Measurements from ENCODE around the gene C7.

Gene C7

DNA sequence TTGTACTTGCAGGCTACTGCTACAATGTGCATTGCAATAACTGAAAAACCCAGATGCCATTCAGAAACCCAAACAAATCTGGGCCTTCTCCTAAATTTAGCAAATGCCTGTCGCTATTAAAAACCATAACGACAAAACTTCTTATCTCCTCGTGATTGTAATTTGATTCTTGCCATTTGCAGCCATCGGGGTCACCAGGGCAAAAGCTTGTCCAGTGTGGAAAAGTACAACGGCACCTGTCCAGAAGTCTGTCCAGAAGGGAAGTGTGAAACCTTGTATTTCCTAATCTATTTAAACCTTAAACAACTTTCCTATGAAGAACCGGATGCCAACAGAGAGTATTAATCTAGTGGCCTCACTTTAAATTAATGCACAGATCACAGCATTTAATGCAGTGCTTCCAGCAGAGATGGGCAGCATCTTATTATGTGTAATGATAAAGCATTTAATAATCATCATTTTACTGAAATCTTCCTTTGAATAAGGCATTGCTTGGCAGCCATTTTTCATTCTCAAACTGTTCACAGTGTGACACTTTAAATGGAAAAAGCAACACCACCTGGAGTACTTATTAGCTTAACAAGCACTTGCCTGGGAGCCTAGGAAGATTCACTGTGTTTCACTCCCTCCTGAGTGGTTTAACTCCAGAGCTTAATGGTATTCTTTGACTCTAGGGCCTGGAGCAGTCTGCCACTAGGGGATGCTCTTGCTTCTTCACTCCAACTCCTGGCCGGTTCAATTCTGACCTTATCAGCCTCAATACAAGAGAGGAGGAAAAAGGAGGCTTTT, 4.9 kb upstream of the C7 start:
- DNase-seq (ENCODE audit: insufficient read length, low spot score) (peak; percentile 53), FAIRE-seq (peak; percentile 95)
- no peak for TF ChIP-seq POLR2A (IDR thresholded peaks at IDR 0.05; ENCODE audit: low read depth, low read length)

DNA sequence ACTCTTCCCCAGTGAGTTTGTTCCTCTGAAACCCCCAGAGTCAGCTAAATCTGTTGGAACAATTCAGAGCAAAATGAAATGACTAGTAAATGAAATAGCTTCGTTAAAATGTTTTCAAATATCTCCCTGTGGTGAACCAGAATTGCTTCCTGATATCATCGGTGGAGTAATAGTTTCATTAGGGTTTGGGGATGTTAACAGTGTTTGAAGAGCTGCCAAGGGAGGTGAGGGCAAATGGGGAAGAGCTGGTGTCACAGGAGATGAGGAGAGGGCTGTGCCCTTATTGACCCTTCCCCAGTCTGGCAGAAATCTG, 4.3 kb upstream of the C7 start:
- TF ChIP-seq POLR2A (IDR thresholded peaks at IDR 0.05; ENCODE audit: low read depth, low read length): no peak
- DNase-seq (ENCODE audit: insufficient read length, low spot score): no peak
- no peak for FAIRE-seq

DNA sequence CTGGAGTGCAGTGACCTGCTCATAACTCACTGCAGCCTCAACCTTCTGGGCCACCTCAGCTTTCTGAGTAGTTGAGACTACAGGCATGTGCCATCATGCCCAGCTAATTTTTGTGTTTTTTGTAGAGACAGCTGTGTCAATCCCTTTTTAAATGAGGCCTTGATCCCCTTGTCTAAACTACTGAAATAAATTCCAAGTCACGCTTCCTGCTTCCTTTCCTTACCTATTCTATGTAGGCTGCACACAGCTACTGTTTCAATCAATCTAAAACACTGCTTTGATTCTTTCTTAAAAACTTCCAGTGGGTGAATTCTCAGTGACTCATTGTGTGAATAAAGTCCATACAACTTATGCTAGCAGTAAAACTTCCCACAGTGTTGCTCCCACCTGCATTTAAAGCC, 2.9 kb upstream of the C7 start:
- no peak for DNase-seq (ENCODE audit: insufficient read length, low spot score)
- TF ChIP-seq POLR2A (IDR thresholded peaks at IDR 0.05; ENCODE audit: low read depth, low read length): no peak
- no peak for FAIRE-seq

DNA sequence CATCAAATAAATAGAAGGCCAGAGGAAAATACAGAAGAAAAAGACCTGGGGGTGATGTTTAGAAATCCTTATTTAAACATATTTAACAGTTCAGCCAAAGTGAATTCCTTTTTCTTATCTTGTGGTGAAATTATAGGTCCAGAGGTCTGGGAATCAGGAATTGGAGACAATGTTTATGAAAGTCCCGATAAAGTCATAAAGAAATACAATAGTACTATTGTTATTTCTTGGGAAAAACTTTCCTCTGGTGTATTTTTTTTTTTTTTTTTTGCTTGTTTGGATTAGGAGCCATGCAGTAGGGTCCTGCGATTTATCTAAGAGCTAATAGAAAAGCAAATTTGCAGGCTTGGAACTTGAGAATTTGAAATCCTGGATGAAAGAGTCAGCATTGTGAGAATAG, 426 bp downstream of the C7 start:
- no peak for TF ChIP-seq POLR2A (IDR thresholded peaks at IDR 0.05; ENCODE audit: low read depth, low read length)
- FAIRE-seq: no peak
- no peak for DNase-seq (ENCODE audit: insufficient read length, low spot score)

DNA sequence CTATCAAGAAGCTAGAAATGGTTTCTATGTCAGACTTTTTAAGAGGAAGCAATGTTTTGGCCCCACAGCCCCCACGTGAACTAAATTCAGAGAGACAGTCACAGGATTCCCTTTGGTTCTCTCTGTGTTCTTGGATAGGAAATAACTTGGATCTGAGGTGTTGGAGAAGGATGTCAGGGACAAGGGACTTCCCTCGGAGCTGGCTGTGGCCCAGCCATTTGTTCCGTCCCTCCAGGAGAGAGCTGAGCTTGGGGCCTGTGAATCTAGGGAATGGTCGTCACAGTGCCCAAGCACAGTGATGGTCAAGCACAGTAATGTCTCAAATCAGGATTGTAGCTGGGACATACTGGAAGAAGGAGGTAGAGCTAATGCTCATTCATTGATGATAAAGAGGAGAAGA, 2.0 kb downstream of the C7 start:
- no peak for TF ChIP-seq POLR2A (IDR thresholded peaks at IDR 0.05; ENCODE audit: low read depth, low read length)
- no peak for DNase-seq (ENCODE audit: insufficient read length, low spot score)
- no peak for FAIRE-seq

DNA sequence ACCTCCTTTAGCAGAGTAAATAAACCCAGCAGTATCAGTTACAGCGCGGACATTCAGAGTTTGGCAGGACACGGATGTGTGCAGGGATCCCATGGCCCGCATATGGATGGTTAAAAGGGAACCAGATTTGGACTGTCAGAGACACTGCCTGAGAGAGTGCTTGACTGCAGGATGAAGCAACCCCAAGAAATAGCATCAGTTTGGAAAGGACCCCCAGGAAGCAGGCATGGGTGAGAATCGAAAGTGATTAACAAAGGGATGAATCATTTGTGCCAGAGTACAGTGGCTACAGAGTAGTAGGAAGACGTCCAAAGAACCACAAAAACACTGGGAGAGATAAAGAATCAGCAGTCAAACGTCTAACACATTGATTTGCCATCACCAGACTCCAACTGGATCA, 5.5 kb downstream of the C7 start:
- TF ChIP-seq POLR2A (IDR thresholded peaks at IDR 0.05; ENCODE audit: low read depth, low read length): no peak
- no peak for DNase-seq (ENCODE audit: insufficient read length, low spot score)
- FAIRE-seq: peak; percentile 79

DNA sequence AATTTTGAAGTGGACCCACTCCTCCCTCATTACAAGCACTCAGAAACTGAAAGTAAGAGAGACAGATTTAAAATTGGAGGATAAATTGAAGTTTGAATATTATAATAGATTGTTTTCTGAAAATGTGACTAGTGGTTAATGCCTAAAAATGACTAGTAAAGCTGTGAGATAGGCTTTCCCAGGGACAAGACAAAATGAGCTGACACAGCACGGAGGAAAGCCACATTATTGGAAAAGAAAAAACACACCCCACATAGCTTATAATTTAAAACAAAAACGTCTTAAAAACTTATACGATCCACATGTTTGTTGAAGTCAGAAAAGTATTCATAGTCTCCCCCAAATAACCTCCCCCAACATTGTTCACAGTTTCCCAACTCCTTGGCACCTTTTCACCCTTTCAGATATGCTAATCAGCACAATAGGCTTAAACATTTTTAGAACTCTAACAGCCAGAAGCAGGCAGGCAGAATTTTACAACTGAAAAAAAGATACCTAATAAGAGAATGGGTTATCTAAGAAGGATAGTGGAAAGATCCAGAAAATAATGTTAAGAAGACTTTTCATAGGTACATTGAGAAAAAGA, 6.1 kb downstream of the C7 start:
- no peak for TF ChIP-seq POLR2A (IDR thresholded peaks at IDR 0.05; ENCODE audit: low read depth, low read length)
- DNase-seq (ENCODE audit: insufficient read length, low spot score) (no peak), FAIRE-seq (peak; percentile 6)

DNA sequence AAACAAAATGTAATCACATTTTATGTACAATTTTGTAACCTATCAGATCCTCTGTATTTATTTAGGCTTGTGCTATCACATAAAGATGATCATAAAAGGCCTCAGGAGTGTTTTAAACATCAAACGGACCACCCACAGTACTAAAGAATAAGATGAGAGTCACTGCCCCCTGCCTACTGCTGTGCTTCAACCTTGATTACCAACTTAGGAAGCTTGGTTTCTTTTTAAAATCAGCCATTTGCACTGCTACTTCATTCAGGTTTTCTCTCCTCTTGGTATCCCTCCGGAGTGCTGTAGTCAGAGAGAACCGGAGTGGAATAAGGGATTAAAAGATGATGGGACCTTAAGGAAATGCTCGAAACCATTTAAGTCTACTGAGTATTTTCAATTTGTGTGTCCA, 6.9 kb downstream of the C7 start:
- no peak for TF ChIP-seq POLR2A (IDR thresholded peaks at IDR 0.05; ENCODE audit: low read depth, low read length)
- DNase-seq (ENCODE audit: insufficient read length, low spot score): no peak
- FAIRE-seq: peak; percentile 27

DNA sequence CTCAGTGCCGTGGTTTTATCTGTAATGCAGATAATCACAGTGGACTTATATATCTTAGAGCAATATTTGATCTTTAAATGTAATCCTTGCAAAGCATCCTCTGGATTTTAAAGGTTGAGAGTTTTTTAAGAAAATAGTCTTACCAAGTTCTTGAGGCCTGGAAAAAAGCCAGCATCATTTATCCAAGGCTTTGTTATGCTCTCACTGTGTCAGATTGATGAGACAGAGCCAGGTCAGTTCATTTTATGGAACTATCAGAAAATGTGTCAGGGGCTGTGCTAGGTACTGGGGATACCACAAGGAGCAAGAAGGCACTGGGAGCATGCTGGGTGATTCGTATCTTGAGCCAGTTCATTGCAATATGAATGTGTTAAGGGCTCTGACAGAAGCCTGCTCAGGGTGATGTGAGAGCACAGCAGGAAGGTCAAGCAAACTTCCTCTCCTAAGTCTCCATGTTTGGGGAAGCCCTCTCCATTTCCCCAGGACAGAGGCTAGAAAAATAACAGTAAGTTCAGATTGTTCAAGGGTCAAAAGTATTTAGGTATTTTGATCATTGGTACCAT, 19.7 kb downstream of the C7 start:
- no peak for TF ChIP-seq POLR2A (IDR thresholded peaks at IDR 0.05; ENCODE audit: low read depth, low read length)
- no peak for DNase-seq (ENCODE audit: insufficient read length, low spot score)
- FAIRE-seq: no peak

DNA sequence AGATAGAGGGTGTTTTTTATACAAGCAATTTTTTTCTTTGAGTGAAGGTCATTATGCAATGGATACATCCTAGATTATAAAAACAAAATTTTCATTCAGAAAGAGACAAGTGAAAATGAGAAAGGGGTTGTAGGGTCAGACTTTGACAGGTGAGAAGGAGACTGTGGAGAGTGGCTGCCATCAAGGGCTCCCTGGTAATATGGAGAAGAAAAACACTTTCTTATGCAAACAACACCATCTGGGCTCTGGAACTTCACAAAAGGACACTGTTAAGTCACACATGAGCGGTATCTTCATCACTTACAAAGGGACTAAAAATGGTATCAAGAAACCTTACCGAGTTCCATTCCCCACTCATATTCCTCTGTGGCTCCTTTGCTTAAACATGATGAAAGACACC, 23.5 kb downstream of the C7 start:
- TF ChIP-seq POLR2A (IDR thresholded peaks at IDR 0.05; ENCODE audit: low read depth, low read length): no peak
- DNase-seq (ENCODE audit: insufficient read length, low spot score) (no peak), FAIRE-seq (no peak)

DNA sequence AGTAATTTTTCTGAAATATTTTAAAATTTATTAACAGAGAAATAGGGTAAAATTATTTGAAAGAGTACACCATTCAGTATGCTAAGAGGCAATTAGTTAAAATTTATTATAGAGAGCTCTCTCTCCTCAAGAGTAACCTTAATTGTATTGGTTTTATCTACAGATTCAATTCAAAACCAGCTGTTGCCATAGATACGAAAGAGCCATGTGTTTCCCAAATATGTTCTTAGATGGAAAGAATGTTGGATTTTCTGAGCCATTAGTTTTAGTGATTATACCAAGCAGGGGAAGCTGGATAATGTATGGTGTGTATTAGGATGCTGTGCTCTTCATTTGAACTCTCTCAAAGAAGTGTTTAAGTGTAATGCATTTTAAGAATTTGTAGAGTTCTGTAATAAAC, 27.8 kb downstream of the C7 start:
- no peak for TF ChIP-seq POLR2A (IDR thresholded peaks at IDR 0.05; ENCODE audit: low read depth, low read length)
- FAIRE-seq (no peak), DNase-seq (ENCODE audit: insufficient read length, low spot score) (no peak)

DNA sequence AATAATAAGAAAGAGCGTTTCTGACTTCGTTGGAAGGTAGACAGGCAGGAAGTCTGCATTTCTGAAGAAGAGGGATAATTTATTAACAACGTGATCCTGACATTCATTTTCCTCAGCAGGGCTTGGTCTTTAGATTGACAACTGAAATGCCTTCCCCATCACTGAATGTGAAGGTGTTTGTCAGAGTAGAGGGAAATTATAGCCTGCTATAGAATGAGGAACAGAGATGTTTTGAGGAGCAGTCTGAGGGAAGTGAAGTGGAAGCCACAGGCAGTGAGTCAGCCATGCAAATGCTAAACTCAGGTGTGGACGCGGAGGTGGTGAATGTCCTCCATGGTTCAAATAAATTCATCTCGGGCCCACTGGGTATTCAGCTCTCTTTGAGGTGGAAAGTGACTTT, 30.5 kb downstream of the C7 start:
- no peak for TF ChIP-seq POLR2A (IDR thresholded peaks at IDR 0.05; ENCODE audit: low read depth, low read length)
- FAIRE-seq (peak; percentile 45), DNase-seq (ENCODE audit: insufficient read length, low spot score) (no peak)

DNA sequence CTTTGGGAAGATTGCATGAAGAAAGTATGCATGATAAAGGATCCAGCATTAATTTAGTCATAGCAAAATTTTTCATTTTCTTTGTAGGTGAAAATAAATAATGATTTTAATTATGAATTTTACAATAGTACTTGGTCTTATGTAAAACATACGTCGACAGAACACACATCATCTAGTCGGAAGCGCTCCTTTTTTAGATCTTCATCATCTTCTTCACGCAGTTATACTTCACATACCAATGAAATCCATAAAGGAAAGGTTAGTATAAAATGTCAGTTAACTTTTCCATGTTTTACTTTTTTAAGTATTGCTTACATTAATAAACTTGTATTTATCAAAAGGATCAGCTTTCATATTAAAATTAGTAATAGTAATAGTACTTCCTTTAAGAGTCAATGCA, 35.8 kb downstream of the C7 start:
- FAIRE-seq (no peak), DNase-seq (ENCODE audit: insufficient read length, low spot score) (no peak)
- no peak for TF ChIP-seq POLR2A (IDR thresholded peaks at IDR 0.05; ENCODE audit: low read depth, low read length)

DNA sequence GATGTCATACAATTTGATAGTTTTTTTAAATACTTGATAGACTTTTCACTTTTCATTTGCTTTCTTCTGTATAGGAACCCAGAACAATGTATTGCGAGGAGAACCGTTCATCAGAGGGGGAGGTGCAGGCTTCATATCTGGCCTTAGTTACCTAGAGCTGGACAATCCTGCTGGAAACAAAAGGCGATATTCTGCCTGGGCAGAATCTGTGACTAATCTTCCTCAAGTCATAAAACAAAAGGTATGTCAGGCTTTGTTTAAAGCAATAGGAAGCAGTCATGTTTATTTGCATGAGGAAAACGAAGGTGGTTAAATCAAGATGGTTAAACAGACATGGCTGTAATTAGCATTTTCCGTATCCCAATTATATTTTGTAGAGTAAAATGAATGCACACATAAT, 46.0 kb downstream of the C7 start:
- TF ChIP-seq POLR2A (IDR thresholded peaks at IDR 0.05; ENCODE audit: low read depth, low read length): no peak
- no peak for DNase-seq (ENCODE audit: insufficient read length, low spot score)
- FAIRE-seq: no peak

DNA sequence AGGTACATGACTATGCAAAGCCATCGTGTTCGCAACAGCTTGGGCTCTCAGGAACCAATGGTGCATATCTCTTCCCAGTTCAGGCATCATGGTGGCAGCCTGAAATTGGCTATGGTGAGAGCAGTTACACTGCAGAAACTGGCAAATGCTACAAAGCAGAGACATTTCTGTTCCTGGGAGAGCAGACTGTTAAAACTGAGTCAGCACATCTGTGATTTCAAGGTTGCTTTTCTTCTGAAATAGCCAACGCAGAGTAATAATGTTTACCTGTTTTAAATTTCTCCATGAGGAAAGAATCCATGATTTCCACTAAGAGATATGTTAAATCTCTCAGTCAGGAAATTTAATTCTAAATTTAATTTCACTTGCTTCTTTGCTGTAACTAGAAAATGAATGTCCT, 47.8 kb downstream of the C7 start:
- DNase-seq (ENCODE audit: insufficient read length, low spot score) (no peak), FAIRE-seq (no peak)

More for the DNA sequence above, 47.8 kb downstream of the C7 start:
- no peak for TF ChIP-seq POLR2A (IDR thresholded peaks at IDR 0.05; ENCODE audit: low read depth, low read length)

Measured in H54 (cell line).